GM12878 (cell line): ENCODE measurements around the gene KCNJ10. TPM values are rescaled to one million over a fixed set of nuclear protein-coding genes. Genes with fewer than 3 reads are reported as not detected.

Source experiments
- ATAC-seq: fragments of 200-7000 bp; cut with Tn5 transposase; 3 replicates; pipeline ENCODE4 v1.9.1; 2020; ENCODE audit warnings: mild to moderate bottlenecking, moderate library complexity
- BruUV-seq: library from RNA; stranded (reverse); fragments of 400-500 nt; replicated peaks from 2 replicates; lab custom pipeline; 2021; lab: Mats Ljungman, UMichigan
- CTCF ChIA-PET: fragments of 300-600 bp; sonication (Branson Sonifier 250); formaldehyde crosslinking; extraction: SDS; loops from one replicate; lab custom pipeline; 2021; ENCODE audit warnings: inconsistent platforms; lab: Yijun Ruan, JAX
- POLR2A ChIA-PET: fragments of 350-600 bp; formaldehyde crosslinking; extraction: SDS; loops from one replicate; lab custom pipeline; 2021; ENCODE audit warnings: inconsistent platforms; lab: Charles Lee
- RAD21 ChIA-PET: fragments of 300-600 bp; sonication (Branson Sonifier 250); formaldehyde crosslinking; loops from one replicate; lab custom pipeline; 2023; ENCODE audit warnings: antibody characterized with exemption; ENCODE audit not compliant: unreplicated experiment; lab: Charles Lee
- SMC1A ChIA-PET: fragments of 300-600 bp; sonication (Branson Sonifier 250); formaldehyde crosslinking; loops from one replicate; lab custom pipeline; 2023; ENCODE audit not compliant: unreplicated experiment, uncharacterized antibody; lab: Charles Lee
- DNase-seq: peaks from one replicate; pipeline ENCODE4 v3.0.0-alpha.2; 2011; ENCODE audit warnings: low read depth, low spot score
- FAIRE-seq: peaks from 3 replicates; lab custom pipeline; 2011; peaks lifted over from hg19 to GRCh38; lab: Jason Lieb, UNC
- H2AFZ ChIP-seq: 2 replicates; pipeline ENCODE4 v1.6.0; 2011; ENCODE audit warnings: low read depth, low read length, control low read depth; ENCODE audit not compliant: control insufficient read depth
- H3K27ac ChIP-seq: 2 replicates; pipeline ENCODE4 v1.5.1; 2011; ENCODE audit warnings: control low read depth; ENCODE audit not compliant: control insufficient read depth, insufficient read depth
- H3K27me3 ChIP-seq, 2 experiments: replicated peaks in 1 of 2; 2 replicates each; pipeline versions ENCODE4 v1.6.0 to v1.6.1; 2011; ENCODE audit warnings: low read length in 1 of 2; ENCODE audit not compliant: control insufficient read depth in 2 of 2, insufficient read depth in 2 of 2
- H3K36me3 ChIP-seq, 2 experiments: 2 replicates each; pipeline ENCODE4 v1.5.1; 2011; ENCODE audit warnings: low read length in 1 of 2; ENCODE audit not compliant: control insufficient read depth in 2 of 2, insufficient read depth in 2 of 2
- H3K4me1 ChIP-seq: 2 replicates; pipeline ENCODE4 v1.6.1; 2011; ENCODE audit warnings: mild to moderate bottlenecking, low read length, moderate library complexity, mixed read lengths; ENCODE audit not compliant: control insufficient read depth, insufficient read depth
- H3K4me2 ChIP-seq: 2 replicates; pipeline ENCODE4 v1.6.0; 2011; ENCODE audit warnings: control low read depth; ENCODE audit not compliant: control insufficient read depth, insufficient read depth
- H3K4me3 ChIP-seq: fragments of 200-600 bp; sonication (generic); 2 replicates; pipeline ENCODE4 v1.5.1; 2016
- H3K79me2 ChIP-seq: 2 replicates; pipeline ENCODE4 v1.6.0; 2011; ENCODE audit warnings: low read length; ENCODE audit not compliant: control insufficient read depth, insufficient read depth
- H3K9ac ChIP-seq: 2 replicates; pipeline ENCODE4 v1.8.0; 2011; ENCODE audit warnings: low read length, control low read depth, mixed read lengths; ENCODE audit not compliant: control insufficient read depth, insufficient read depth
- H3K9me3 ChIP-seq: replicated peaks from 3 replicates; pipeline ENCODE4 v1.5.1; 2011; ENCODE audit warnings: mild to moderate bottlenecking, low read length; ENCODE audit not compliant: control insufficient read depth, insufficient read depth
- H4K20me1 ChIP-seq: 2 replicates; pipeline ENCODE4 v1.6.0; 2011; ENCODE audit not compliant: control insufficient read depth, insufficient read depth
- CBX3 ChIP-seq: fragments of 200-600 bp; sonication (generic); IDR thresholded peaks from 2 replicates; pipeline ENCODE4 v1.6.1; 2016; ENCODE audit warnings: low read depth, borderline replicate concordance
- CHD2 ChIP-seq: IDR thresholded peaks from 2 replicates; pipeline ENCODE4 v1.6.1; 2011; ENCODE audit warnings: low read depth, low read length, improper control_type of control experiment, borderline replicate concordance
- NFYA ChIP-seq: IDR thresholded peaks from 2 replicates; pipeline ENCODE4 v1.6.1; 2011; ENCODE audit warnings: low read depth, mild to moderate bottlenecking, low read length, improper control_type of control experiment, borderline replicate concordance
- NR2F1 ChIP-seq: fragments of 450-650 bp; conservative IDR thresholded peaks from 2 replicates; pipeline ENCODE4 v1.6.1; 2017; ENCODE audit warnings: mild to moderate bottlenecking
- POLR2A ChIP-seq: IDR thresholded peaks from 2 replicates; pipeline ENCODE4 v1.6.1; 2011; ENCODE audit warnings: low read depth, mild to moderate bottlenecking, low read length
- SIX5 ChIP-seq: IDR thresholded peaks from 2 replicates; pipeline ENCODE4 v1.6.1; 2011; ENCODE audit warnings: mild to moderate bottlenecking, low read depth, low read length, moderate library complexity; ENCODE audit not compliant: severe bottlenecking
- STAT1 ChIP-seq: fragments of 450-650 bp; conservative IDR thresholded peaks from 2 replicates; pipeline ENCODE4 v1.6.1; 2014; ENCODE audit warnings: antibody characterized with exemption, mild to moderate bottlenecking
- SUPT20H ChIP-seq: IDR thresholded peaks from 2 replicates; pipeline ENCODE4 v1.6.1; 2011; ENCODE audit warnings: low read depth, mild to moderate bottlenecking, low read length, moderate library complexity, borderline replicate concordance; ENCODE audit not compliant: control insufficient read depth
- ZNF217 ChIP-seq: fragments of 450-650 bp; IDR thresholded peaks from 2 replicates; pipeline ENCODE4 v1.6.1; 2017; ENCODE audit warnings: antibody characterized with exemption, mild to moderate bottlenecking
- WGBS: methylation state at CpG from one replicate; pipeline ENCODE4 v1.1.6; 2016; ENCODE audit warnings: low lambda C conversion rate; ENCODE audit not compliant: insufficient replicate concordance, insufficient coverage; ENCODE audit errors: missing lambda C conversion rate; 5-methylcytosine and 5-hydroxymethylcytosine counted together
- in situ Hi-C: fragments of 300-500 bp; cut with MboI; formaldehyde crosslinking; loops from 9 replicates; pipeline ENCODE4 v1.14.3; 2018; ENCODE audit warnings: mixed read lengths
- intact Hi-C: fragments of 100-400 bp; cut with micrococcal nuclease; formaldehyde crosslinking; loops from one replicate; pipeline ENCODE4 v1.14.2; 2022; ENCODE audit not compliant: unreplicated experiment
- polyA plus RNA-seq, 11 experiments: library from polyadenylated mRNA; depleted of rRNA in 4 of 11; unstranded in 6 of 11; stranded (reverse) in 5 of 11; fragments of >200 nt; fragmentation: Nextera tagmentation in 4 of 11; fragmentation: Illumina TruSeq in 1 of 11; extraction: Ambion mirVana in 4 of 11; extraction: Trizol in 1 of 11; gene quantifications; 1 replicate in 1 of 11; 2 replicates in 10 of 11; pipeline versions ENCODE4 v1.2.1 to v1.2.3, GENCODE V29; 2011 to 2016; ENCODE audit warnings: inconsistent platforms in 2 of 11, missing spikeins in 2 of 11, low read depth in 1 of 11
- total RNA-seq, 4 experiments: library from RNA; depleted of rRNA in 3 of 4; stranded (reverse); fragments of >200 nt in 3 of 4; fragmentation: Illumina TruSeq in 1 of 4; extraction: Trizol in 1 of 4; gene quantifications; 2 replicates each; pipeline versions ENCODE4 v1.2.1 to v1.2.3, GENCODE V29; 2013 to 2021
- TF ChIP-seq, protein P1 (sequence below): fragments of 450-650 bp; IDR thresholded peaks from 2 replicates; pipeline ENCODE4 v1.6.1; 2017; ENCODE audit warnings: mild to moderate bottlenecking
- TF ChIP-seq, protein P2 (sequence below): fragments of 450-650 bp; IDR thresholded peaks from 2 replicates; pipeline ENCODE4 v1.6.1; 2017; ENCODE audit warnings: mild to moderate bottlenecking, low read depth, inconsistent platforms; ENCODE audit not compliant: poor library complexity, severe bottlenecking
- TF ChIP-seq, protein P3 (sequence below): fragments of 450-650 bp; IDR thresholded peaks from 2 replicates; pipeline ENCODE4 v1.6.1; 2017; ENCODE audit warnings: mild to moderate bottlenecking, moderate library complexity

KCNJ10 gene
- total and polyA plus RNA-seq, 10 of the 15 experiments (the other 5 are each of a cell fraction or from before 2014, with no cell fraction given): 0.01 to 0.29 (median 0.09) TPM; not detected in 2

- no peak for ATAC-seq
- 22% methylated on average over 4 of the region's 4 CpGs for WGBS
- RAD21 ChIA-PET: no interaction called here
- Histone ChIP-seq H4K20me1 (no peaks in the 10 kb centered on the region), H2AFZ (no peak overlapping the region), H3K4me2 (no peak overlapping the region), H3K4me1 (no peaks in the 10 kb centered on the region; the same call in 1 of the 2 replicates), H3K27me3 (peaks cover 5 to 14% of the 10 kb centered on the region in 2 experiments), H3K79me2 (no peaks in the 10 kb centered on the region), H3K9me3 (no peaks in the 10 kb centered on the region), H3K36me3 (no peaks in the 10 kb centered on the region), H3K4me3 (no peak overlapping the region), H3K27ac (no peak overlapping the region), H3K9ac (no peak overlapping the region)
- no peak for TF ChIP-seq STAT1
- TF ChIP-seq ZNF217: no peak
- TF ChIP-seq, protein P1, sequence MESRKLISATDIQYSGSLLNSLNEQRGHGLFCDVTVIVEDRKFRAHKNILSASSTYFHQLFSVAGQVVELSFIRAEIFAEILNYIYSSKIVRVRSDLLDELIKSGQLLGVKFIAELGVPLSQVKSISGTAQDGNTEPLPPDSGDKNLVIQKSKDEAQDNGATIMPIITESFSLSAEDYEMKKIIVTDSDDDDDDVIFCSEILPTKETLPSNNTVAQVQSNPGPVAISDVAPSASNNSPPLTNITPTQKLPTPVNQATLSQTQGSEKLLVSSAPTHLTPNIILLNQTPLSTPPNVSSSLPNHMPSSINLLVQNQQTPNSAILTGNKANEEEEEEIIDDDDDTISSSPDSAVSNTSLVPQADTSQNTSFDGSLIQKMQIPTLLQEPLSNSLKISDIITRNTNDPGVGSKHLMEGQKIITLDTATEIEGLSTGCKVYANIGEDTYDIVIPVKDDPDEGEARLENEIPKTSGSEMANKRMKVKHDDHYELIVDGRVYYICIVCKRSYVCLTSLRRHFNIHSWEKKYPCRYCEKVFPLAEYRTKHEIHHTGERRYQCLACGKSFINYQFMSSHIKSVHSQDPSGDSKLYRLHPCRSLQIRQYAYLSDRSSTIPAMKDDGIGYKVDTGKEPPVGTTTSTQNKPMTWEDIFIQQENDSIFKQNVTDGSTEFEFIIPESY: no peak
- TF ChIP-seq POLR2A: no peak
- TF ChIP-seq CBX3: no peak
- TF ChIP-seq, protein P2, sequence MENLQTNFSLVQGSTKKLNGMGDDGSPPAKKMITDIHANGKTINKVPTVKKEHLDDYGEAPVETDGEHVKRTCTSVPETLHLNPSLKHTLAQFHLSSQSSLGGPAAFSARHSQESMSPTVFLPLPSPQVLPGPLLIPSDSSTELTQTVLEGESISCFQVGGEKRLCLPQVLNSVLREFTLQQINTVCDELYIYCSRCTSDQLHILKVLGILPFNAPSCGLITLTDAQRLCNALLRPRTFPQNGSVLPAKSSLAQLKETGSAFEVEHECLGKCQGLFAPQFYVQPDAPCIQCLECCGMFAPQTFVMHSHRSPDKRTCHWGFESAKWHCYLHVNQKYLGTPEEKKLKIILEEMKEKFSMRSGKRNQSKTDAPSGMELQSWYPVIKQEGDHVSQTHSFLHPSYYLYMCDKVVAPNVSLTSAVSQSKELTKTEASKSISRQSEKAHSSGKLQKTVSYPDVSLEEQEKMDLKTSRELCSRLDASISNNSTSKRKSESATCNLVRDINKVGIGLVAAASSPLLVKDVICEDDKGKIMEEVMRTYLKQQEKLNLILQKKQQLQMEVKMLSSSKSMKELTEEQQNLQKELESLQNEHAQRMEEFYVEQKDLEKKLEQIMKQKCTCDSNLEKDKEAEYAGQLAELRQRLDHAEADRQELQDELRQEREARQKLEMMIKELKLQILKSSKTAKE: no peak
- no peak for TF ChIP-seq NR2F1
- TF ChIP-seq, protein P3, sequence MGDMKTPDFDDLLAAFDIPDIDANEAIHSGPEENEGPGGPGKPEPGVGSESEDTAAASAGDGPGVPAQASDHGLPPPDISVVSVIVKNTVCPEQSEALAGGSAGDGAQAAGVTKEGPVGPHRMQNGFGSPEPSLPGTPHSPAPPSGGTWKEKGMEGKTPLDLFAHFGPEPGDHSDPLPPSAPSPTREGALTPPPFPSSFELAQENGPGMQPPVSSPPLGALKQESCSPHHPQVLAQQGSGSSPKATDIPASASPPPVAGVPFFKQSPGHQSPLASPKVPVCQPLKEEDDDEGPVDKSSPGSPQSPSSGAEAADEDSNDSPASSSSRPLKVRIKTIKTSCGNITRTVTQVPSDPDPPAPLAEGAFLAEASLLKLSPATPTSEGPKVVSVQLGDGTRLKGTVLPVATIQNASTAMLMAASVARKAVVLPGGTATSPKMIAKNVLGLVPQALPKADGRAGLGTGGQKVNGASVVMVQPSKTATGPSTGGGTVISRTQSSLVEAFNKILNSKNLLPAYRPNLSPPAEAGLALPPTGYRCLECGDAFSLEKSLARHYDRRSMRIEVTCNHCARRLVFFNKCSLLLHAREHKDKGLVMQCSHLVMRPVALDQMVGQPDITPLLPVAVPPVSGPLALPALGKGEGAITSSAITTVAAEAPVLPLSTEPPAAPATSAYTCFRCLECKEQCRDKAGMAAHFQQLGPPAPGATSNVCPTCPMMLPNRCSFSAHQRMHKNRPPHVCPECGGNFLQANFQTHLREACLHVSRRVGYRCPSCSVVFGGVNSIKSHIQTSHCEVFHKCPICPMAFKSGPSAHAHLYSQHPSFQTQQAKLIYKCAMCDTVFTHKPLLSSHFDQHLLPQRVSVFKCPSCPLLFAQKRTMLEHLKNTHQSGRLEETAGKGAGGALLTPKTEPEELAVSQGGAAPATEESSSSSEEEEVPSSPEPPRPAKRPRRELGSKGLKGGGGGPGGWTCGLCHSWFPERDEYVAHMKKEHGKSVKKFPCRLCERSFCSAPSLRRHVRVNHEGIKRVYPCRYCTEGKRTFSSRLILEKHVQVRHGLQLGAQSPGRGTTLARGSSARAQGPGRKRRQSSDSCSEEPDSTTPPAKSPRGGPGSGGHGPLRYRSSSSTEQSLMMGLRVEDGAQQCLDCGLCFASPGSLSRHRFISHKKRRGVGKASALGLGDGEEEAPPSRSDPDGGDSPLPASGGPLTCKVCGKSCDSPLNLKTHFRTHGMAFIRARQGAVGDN: no peak
- TF ChIP-seq SIX5: no peak
- no peak for TF ChIP-seq NFYA
- no peak for TF ChIP-seq CHD2
- TF ChIP-seq SUPT20H: no peak
- BruUV-seq: no TSS peak
- intact Hi-C loops: no loop called here
- no peak for FAIRE-seq
- CTCF ChIA-PET: interaction anchor here (1.0 to 2.0 kb wide), 3 partner anchors 14 to 66 kb away, joined by 3 to 6 read pairs (median 3); no protein-coding TSS in a partner anchor
- in situ Hi-C loops: no loop called here
- POLR2A ChIA-PET: no interaction called here
- no peak for DNase-seq
- SMC1A ChIA-PET: no interaction called here
These were observed 120.0 kb downstream of the KCNJ10 start for GRCh38 chr1:159949981-159950381.
